OCI-LY3 (cell line): ENCODE results near the gene FFAR3.

ENCODE experiments used
- EZH2phosphoT487 ChIP-seq: fragments of 200-600 bp; shearing (Covaris generic); IDR thresholded peaks from 2 replicates; pipeline ENCODE4 v1.6.1; 2018; ENCODE audit warnings: antibody characterized with exemption, mixed run types, low read depth
- TF ChIP-seq, protein P1 (sequence below): fragments of 200-600, 300-600 bp; sonication (generic); IDR thresholded peaks from 2 replicates; pipeline ENCODE4 v1.5.1; 2014; ENCODE audit warnings: antibody characterized with exemption, low read length, low read depth

DNA sequence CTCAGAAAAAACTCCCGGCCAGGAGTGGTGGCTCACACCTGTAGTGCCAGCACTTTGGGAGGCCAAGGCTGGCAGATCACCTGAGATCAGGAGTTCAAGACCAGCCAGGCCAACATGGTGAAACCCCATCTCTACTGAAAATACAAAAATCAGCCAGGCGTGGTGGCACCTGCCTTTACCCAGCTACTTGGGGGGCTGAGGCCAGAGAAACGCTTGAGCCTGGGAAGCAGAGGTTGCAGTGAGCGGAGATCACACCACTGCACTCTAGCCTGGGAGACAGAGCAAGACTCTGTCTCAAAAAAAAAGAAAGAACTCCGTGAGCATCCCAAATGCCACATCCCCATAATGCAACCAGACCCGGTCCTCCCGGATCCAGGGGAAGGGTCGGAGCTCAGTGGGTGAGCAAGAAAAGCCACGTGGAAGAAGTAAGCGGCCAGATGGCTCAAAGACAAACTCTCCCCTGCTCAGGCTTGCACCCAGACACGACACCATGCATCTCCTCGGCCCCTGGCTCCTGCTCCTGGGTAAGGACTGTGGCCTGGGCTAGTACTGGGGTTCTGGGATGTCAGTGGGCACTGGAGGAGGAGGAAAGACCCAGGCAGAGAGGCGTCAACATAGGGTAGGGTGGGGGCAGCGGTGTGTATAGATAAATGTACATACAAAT, 26.6 kb upstream of the FFAR3 start:
- TF ChIP-seq, protein P1, sequence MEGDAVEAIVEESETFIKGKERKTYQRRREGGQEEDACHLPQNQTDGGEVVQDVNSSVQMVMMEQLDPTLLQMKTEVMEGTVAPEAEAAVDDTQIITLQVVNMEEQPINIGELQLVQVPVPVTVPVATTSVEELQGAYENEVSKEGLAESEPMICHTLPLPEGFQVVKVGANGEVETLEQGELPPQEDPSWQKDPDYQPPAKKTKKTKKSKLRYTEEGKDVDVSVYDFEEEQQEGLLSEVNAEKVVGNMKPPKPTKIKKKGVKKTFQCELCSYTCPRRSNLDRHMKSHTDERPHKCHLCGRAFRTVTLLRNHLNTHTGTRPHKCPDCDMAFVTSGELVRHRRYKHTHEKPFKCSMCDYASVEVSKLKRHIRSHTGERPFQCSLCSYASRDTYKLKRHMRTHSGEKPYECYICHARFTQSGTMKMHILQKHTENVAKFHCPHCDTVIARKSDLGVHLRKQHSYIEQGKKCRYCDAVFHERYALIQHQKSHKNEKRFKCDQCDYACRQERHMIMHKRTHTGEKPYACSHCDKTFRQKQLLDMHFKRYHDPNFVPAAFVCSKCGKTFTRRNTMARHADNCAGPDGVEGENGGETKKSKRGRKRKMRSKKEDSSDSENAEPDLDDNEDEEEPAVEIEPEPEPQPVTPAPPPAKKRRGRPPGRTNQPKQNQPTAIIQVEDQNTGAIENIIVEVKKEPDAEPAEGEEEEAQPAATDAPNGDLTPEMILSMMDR: no peak
- TF ChIP-seq EZH2phosphoT487: no peak
